ENCODE results near the gene AMPD3. TPM values are rescaled to one million over a fixed set of nuclear protein-coding genes. Genes with fewer than 3 reads are reported as not detected.

AMPD3 gene
- polyA plus RNA-seq, 4 donors: 5.1 to 7.7 (median 5.5) TPM

DNA sequence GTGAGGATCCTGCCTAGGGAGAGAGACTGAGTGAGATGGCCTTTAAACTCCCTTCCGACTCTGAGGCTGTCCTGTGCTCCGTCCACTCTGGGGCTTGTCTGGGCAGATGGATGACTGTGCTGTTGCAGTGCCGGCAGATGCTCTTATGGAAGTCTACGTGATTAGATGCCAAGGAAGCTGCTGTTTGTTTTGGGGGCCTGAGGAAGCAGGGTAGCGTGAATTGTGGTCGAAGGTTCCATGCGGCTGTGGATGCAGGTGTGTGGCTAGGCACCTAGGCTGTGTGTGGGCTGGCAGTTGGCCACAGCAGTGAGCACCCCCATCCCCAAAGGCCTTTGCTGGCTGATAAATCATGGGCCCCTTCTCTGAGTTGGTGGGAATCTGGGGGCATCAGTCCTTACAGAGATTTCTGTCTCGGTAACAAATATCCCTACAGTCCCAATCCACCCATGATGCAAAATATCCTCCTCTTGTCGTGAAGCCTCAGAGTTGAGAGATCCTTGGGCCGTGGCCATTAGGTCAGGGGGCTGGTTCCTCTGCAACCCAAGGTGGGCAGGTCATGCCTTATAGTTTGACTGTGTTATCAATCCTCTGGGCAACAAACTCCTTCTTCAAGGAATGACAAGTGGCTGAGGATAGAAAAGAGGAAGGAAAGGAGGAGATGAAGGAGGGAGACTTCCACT lies 31.2 kb downstream of the AMPD3 start:
- DNase-seq (ENCODE audit: low read depth in 4 of 4, low spot score in 2 of 4): no peak

DNA sequence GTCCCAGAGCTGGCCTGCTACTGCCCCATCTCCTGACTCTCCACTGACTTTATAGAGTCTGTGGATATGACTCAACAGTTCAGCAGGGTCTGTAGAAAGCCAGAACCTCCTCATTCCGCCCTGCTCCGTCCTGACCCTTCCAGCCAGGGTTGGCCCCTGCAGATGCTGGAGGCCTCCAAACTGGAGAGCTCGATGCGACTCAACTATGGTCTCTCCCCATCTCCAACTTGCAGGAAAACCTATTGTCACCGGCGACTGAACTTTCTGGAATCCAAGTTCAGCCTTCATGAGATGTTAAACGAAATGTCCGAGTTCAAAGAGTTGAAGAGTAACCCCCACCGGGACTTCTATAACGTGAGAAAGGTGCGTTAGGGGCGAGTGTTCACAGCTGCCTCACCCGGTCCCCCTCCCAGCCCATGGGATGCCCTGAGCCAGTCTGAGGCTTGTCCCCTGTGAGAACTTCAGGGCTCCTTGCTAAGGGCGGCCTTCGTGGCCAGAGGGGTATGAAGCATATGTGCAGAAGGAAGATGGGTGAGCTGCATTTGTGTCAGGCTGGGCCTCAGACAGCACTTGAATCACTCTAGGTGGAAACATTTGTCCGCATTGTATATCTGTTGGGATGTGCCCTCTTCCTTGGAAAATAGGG lies 32.1 kb downstream of the AMPD3 start:
- DNase-seq (ENCODE audit: low read depth in 4 of 4, low spot score in 2 of 4): no peak

DNA sequence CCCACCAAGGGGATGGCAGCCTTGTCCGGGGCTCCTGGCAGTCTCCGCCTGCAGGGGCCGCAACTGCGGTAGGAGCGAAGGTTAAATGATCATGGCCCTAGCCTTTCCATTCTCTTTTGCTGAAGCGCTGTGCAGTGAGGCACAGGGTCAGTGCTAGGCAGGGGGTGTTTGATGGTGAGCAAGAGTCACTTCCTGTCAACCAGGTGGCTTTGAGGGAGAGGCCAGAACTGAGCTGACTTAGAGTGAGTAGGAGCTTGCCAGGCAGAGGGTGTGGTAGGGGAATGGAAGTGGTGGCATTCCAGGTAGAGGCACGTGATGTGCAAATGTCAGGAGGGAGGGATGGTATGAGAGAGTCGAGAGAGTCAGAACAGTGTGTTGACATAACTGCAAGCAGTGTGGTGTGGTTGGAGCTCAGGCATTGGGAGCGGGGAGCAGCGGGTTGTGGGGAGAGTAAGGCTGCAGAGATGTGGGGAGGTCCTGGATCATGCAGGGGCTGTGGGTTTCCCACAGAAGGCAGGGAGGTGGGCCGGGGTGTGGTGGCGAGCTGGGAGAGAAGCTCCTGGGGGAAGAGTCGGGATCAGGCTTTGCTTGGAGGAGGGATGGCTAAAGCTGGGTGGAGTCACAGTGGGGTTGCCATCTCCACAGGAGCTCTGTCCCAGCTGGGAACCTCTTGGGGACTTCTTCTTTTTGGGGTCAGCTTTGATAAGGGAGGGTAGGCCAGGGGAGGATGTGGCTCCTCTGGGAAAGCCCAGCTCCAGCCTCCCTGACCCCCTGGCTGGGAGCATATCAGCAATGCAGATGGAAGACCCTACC lies 33.3 kb downstream of the AMPD3 start:
- DNase-seq (ENCODE audit: low read depth in 4 of 4, low spot score in 2 of 4): no peak

DNA sequence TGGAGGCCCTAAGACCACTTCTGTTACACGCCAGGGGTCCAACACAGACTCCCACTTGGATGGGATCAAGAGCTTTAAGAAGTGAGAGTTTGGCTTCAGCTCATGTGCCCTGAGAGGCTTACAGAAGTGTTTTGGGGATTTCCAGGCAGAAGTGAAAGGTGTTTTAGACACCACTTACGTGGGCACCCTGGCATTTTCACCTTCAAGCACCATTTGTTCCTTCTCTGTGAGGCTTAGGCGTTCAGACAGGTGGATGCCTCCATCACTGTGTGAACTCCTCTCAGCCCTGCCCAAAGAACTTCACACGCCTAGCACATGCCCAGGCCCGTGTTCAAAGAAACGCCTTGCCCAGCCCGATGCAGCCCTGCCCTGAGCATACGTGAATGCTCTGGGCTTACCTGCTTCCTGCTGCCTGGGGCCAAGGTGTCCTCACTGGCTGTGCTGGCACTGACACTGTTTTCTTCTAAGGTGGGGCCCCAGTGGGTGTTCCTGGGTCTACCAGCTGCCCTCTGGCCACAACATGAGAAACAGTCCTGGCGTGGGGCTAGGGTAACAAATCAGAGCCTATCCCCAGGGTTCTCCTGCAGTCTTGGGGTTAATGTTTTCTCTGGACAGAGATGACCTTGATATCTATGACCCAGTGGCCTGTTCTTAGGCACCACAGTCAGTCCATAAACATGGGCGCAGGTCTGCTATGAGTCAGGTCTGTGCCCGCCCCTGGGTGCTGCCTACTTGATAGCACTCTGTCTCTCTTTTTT lies 34.0 kb downstream of the AMPD3 start:
- DNase-seq (ENCODE audit: low read depth in 4 of 4, low spot score in 2 of 4): no peak

DNA sequence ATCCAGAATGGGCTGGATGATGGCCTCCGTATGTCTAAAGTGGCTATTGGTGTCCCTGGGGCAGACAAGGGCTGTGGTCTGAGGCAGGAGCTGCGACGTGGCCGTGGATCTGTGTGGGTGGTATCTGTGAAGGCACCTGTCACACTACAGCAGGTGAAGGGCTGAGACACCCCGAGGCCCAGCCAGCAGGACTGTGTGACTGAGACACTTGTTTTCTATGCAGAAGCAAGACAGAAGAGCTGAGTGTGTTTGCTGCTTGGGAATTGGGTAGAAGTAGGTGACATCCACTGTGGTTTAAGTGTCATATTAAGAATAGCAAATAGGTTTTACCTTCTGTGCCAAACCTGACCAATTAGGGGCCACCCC lies 35.0 kb downstream of the AMPD3 start:
- DNase-seq (ENCODE audit: low read depth in 4 of 4, low spot score in 2 of 4): no peak

DNA sequence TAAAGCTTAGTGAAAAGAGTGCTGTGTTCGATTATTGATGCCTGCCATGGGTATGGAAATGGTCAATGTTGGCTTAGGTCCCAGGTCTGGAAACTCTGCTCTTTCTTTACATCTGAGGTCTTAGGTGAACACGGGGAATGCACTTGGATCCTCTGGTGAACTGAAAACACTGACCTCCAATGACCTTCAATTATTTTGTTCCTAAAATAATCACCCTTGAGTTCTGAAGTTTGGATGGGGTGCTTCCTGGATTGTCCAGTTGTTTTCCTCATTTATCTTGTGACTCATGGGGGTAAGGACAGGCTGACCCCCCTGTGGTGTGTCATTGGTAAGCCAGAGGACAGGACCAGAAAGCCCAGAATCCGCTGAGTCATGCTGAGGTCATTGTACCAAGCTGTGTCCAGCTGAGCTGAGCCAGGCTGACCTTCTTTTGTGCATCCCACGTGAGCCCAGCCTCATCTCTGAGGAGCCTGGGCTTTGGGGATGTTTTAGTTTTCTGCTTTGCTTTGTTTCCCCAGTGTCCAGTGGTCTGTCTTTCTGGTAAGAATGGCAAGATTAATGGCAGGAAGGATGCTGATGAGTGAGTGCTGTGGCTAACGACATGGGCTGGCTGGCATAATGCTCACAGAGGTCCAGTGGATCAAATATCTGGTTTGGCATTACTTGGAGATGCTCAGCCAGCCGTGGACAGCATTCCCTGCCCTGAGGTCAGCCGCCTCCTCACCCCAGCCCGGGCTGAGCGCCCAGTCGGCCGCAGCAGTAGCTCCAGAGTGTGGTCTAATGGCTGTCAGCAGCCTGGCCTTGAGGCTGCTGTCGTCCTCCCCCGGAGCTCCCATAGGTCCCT lies 35.6 kb downstream of the AMPD3 start:
- DNase-seq (ENCODE audit: low read depth in 4 of 4, low spot score in 2 of 4): peak in 3 of 4 donors; percentile 11 to 41 (median 28)

DNA sequence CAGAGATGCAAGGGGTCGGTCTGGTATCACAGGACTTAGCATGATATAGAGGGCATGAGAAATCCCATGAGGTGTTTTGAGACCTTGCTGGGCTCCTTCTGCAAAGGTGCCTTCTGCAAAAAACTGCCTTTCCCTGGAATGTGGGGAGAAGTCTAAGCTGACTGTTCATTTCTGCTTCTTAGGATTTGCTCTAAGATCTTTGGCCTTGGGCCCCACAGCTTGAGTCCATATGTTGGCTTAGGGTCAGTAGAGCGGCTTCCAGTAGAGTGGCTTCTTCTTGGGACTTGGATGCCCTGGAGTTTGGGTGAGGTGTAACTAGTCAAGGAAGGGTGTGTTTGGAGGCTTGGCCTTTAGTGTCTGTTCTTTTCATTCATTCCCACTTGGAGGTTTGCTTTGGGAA lies 37.0 kb downstream of the AMPD3 start:
- no peak for DNase-seq (ENCODE audit: low read depth in 4 of 4, low spot score in 2 of 4)

DNA sequence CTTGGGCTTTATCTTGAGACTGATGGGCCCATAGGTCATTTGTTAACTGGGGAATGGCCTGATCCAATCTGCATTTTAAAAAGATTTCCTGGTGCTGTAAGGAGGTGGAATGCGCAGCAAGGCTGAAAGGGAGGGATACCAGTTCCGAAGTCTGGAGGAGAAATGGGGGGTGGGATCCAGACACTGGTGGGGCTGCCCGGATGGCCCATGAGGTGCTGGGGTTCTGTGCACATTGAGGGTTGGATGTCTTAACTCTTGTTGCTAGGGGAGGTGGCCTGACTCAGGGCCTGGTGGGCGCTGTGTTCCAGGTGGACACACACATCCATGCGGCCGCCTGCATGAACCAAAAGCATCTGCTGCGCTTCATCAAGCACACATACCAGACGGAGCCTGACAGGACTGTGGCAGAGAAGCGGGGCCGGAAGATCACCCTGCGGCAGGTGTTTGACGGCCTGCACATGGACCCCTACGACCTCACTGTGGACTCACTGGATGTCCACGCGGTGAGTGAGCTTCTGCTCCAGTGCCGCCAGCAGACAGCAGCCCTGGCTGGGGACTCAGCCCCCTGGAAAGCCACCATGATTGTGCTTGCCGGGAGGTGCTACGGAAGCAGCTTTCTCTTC lies 38.1 kb downstream of the AMPD3 start:
- DNase-seq (ENCODE audit: low read depth in 4 of 4, low spot score in 2 of 4): no peak

DNA sequence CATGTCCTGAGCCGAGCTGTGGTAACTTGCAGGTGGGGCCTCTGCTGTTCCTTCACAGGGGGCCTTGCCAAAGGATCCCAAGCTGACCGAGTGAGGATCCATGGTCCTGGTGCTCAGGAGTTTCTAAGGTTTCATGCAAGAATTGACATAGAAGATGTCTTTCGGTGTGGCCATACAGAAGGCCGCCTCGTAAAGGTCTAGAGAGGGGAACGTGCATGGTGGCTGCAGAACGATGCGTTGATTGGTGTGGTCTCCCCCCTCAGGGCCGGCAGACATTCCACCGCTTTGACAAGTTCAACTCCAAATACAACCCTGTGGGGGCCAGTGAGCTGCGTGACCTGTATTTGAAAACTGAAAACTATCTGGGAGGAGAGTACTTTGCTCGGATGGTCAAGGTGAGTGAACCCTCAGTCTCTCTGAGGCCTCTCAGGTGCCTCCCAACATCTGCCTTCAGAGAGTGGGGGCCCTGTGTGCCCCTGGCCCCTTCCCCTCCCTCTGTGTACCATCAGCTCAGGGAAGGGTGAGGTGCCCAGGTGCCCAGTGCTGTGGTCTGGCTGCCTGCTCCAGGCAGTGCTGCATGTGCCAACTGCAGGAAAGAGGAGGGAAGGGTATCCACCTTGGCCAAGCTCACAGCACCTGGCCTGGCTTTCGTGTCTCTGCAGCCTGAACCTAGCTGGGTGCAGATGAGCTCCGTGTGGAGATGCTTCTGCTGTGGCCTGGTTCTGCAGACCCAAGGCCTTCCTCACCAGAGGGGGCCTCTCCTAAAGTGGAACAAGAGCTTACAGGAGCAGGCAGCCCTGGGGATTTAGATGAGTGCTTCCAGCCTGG lies 39.8 kb downstream of the AMPD3 start:
- no peak for DNase-seq (ENCODE audit: low read depth in 4 of 4, low spot score in 2 of 4)

DNA sequence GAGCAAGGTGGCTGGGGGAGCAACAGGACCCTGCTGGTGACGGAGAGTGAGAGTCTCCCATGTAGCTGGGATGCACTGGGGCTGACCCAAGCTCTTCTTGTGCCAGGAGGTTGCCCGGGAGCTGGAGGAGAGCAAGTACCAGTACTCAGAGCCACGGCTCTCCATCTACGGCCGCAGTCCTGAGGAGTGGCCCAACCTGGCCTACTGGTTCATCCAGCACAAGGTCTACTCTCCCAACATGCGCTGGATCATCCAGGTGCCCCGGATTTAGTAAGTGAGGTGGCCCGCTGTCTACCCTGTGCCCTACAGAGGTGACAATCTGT lies 40.4 kb downstream of the AMPD3 start:
- no peak for DNase-seq (ENCODE audit: low read depth in 4 of 4, low spot score in 2 of 4)

DNA sequence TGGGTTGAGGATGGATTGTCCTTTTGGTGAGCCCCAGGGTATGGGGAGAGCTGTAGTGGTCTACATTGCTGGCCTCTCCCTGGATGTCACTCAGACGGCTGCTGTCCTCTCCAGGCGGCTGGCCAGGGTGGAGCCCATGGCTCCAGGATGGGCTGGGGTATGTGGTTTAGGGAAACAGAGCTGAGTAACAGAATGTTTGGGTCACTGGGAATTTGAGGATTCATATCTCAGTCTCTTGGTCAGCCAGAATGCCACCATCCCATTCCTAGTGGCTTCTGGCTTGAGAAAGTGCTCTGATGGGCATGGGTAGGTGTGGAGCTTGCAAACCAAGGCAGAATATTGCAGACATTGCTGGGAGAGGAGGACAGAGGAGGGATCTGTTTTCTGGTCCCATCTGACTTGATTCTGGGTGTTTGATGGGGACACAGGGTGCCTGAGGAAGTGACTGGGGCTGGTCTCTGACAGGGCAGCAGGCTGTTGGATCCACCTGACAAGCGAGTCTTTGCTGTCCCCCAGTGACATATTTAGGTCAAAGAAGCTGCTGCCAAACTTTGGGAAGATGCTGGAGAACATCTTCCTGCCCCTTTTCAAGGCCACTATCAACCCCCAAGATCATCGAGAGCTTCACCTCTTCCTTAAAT lies 41.4 kb downstream of the AMPD3 start:
- no peak for DNase-seq (ENCODE audit: low read depth in 4 of 4, low spot score in 2 of 4)

DNA sequence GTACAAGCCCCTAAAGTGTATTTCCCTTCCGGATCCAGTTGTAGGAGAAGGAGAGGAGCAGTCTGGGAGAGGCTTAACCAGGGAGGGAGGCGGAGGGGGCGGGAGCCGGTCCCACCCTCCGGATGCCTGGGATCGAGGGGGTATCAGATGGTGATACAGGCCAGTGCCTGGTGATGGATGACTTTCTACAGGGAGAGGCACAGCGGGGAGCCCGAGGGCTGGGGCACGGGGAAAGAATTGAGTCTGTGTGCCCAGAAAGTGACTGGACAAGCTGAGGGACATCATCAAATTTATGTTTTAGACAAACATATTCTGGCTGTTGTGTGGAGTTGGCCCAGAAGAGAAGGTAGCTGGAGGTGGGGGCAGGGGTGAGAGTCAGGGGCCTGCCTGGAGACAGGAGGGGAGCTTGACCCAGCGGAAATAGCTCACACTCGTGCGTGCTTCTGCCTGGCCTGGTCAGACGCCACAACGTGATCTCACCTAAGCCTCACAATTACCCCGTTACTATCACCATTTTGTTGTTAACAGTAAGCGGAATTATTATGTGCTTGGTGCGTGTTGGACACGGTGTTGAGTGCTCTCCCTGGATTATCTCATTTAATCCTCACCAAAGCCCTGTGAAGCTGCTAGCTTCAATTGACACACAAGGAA lies 42.4 kb downstream of the AMPD3 start:
- DNase-seq (ENCODE audit: low read depth in 4 of 4, low spot score in 2 of 4): no peak

DNA sequence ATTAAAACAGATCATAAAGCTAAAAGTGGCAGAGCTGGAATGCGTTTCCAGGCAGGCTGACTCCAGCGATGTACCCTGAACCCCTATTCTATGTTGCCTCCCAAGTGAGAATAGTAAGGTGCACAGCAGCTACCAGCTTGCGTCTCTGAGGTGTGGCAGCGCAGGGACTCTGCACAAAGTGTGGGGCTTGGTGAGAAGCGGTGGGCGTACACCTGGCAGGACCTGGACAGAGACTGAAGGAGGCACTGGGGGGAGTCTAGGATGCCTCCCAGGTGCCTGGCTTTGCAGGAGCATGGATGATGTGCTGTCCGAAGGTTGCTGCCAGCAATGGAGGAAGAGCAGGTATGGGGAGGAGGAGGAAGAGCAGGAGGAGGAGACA lies 42.9 kb downstream of the AMPD3 start:
- no peak for DNase-seq (ENCODE audit: low read depth in 4 of 4, low spot score in 2 of 4)

DNA sequence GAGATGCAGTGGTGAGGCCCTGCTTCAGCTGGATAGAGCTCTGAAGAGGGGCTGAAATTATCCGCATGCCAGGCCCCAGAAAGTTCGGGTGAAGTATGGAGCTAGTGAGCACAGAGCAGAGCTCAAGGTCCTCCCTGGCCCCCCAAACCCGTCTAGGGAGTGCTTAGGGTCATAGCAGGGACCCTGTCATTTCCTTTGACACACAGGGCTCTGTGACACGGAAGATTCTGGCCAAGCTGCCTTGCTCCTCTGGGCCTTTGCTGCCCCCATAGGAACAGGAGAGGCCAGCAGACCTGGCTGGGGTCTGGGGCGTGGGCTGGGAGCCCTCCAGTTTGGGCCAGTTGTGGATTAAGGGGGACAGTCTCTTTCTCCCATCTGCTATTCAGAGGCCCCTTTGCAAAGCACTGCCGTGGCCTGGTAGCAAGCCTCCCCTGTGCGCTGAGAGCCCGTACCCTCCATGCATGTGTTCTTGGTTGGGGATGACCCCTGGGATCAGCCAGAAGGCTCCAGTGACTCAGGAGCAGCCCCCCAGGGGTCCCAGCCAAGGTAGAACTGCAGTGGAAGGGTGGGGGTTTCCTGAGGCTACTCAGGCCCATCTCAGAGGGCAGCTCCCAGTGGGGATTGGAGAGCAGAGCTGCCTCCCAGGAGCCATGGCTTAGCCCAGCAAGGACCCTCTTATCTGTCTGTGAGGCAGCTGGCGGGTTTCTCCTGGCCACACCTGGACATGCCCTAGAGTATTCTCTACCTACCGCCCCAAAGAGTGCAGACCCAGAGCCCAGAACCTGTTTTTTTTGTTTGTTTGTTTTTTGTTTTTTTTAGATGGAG lies 43.6 kb downstream of the AMPD3 start:
- DNase-seq (ENCODE audit: low read depth in 4 of 4, low spot score in 2 of 4): no peak

DNA sequence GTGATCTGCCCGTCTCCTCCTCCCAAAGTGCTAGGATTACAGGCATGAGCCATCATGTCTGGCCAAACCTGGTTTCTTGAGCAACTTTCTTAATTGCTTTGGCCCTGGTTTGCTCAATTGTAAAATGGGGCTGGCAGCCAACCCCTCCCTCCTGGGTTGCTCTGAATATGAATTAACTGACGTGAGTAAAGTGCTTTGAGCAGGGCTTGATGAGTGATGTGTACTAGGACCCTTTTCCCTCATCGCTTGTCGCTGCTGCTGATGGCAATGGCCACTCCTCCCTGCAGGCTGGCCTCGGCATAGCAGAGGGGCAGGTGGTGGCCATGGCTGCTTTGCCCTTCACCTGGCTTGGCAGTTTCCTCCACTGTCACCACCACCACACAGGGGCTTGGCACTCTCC lies 44.4 kb downstream of the AMPD3 start:
- no peak for DNase-seq (ENCODE audit: low read depth in 4 of 4, low spot score in 2 of 4)

DNA sequence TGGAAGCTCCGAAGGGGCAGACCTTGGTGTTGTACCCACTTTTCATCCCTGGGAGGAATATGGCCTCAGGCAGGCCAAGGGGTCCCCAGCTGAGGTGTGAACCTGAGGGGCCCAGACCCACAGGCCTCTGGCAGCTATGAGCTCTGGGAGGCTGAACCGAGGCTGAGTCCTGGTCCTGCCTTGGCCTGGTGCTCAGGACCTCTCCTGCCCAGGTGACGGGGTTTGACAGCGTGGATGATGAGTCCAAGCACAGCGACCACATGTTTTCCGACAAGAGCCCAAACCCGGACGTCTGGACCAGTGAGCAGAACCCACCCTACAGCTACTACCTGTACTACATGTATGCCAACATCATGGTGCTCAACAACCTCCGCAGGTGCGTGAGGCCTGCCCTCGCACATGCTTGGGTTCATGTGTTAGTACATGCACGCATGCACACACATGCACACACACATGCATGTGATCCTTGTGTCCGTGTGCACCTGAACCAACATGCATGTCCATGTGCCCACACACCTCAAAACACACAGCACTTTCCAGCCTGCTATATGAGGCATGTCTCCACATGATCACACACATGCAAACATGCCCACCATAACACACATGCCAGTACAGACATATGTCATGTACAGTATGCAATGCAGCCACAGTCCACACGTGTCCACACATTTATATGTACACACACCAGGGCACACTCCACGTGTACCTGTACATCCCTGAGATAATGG lies 45.0 kb downstream of the AMPD3 start:
- DNase-seq (ENCODE audit: low read depth in 4 of 4, low spot score in 2 of 4): no peak
